ENCODE measurements around the gene COL5A1. TPM values are rescaled to one million over a fixed set of nuclear protein-coding genes. Genes with fewer than 3 reads are reported as not detected.
A peak's percentile ranks its signal among the peaks of the same experiment; 100 is the strongest.

COL5A1 gene
- polyA plus RNA-seq, 1 donor: 460 TPM

DNA sequence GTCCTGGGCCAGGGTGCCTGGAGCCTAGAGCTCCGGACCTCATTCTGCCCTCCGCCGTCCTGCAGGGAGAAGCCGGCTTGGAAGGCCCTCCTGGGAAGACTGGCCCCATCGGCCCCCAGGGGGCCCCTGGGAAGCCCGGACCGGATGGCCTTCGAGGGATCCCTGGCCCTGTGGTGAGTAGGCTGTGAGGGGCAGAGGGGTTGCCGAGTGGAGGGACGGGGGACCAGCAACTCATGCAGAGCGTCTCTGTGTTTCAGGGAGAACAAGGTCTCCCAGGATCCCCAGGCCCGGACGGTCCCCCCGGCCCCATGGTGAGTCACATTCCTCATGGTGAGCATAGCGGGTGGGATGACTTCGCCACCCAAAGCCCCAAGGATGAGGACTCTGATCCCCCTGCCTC, 177.0 kb downstream of the COL5A1 start:
- no peak for DNase-seq

DNA sequence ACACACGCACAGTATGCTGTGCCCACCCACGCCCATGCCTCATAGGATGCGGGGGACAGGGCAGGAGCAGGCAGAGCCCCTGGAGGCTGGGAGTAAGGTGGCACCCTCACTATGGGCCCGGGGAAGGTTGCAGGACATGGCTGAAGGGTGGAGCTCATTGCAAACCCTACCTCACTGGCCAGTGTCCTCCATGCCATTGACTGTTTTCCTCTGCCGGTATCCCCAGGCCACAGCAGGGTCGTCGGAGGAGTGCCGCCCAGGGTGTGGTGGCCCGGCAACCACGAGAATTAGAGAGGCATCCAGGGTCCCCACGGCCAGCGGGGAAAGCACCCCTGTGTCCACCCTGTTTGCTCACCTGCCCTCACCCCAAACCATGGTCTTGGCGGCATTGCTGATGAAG, 179.3 kb downstream of the COL5A1 start:
- DNase-seq: no peak

DNA sequence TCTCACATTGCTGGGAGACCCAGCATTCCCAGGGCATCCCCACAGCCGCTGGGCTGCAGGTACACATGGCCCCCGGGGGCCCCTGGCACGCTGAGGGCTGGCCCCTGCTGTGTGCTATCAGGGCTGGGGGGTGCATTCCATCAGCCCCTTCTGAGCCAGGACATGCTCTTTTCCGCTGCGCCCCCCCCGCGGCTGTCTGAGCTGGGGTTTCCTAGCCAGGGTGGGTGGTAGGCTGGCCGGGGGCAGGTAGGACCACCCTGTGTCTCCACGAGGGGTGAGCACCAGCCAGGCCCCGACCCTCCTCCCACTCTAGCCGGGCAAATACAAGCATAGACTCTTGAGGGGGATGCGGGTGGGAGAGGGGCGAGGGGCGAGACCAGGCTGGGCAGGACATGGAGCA, 180.9 kb downstream of the COL5A1 start:
- no peak for DNase-seq

DNA sequence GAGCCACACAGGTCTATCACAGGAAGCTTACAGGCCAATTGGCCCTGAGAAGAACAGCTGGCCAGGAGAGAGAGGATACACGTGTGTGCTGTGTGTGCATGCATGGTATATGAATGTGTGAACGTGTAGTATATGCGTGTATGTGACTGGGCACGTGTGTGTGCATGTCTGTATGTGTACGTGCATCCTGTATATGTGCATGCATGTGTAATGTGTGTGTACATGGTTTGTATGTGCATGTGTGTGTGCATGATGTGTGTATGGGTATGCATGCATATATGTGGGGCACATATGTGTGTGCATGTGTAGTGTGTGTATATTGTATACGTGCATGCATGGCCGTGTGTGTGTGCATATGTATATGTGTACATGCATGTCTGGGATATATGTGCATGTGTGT, 182.0 kb downstream of the COL5A1 start:
- no peak for DNase-seq

DNA sequence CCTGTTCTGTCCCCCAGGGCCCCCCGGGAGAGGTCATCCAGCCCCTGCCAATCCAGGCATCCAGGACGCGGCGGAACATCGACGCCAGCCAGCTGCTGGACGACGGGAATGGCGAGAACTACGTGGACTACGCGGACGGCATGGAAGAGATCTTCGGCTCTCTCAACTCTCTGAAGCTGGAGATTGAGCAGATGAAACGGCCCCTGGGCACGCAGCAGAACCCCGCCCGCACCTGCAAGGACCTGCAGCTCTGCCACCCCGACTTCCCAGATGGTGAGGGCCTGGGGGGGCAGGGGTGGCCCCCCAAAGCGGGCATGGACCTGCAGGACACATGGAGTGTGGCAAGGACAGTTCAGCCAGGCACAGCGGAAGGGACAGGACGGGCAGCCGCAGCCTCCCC, 183.0 kb downstream of the COL5A1 start:
- no peak for DNase-seq

DNA sequence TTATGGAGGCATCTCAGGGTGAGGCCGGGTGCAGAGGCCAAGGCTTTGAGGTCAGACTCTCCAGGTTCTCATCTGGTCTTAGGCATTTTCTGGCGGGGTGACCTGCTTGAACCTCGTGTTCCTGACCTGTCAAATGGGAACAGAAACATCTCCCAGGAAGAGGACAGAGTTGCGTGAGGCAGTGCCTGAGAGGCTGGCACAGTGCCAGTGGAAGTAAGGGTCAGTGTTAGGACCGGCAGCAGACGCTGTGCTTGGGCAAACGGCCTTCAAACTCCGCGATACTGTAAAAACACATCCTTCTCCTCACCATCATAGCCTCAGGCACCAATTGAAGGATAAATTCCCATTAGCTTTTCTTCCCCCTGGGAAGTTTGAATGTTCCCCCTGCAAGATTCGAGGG, 183.4 kb downstream of the COL5A1 start:
- no peak for DNase-seq

DNA sequence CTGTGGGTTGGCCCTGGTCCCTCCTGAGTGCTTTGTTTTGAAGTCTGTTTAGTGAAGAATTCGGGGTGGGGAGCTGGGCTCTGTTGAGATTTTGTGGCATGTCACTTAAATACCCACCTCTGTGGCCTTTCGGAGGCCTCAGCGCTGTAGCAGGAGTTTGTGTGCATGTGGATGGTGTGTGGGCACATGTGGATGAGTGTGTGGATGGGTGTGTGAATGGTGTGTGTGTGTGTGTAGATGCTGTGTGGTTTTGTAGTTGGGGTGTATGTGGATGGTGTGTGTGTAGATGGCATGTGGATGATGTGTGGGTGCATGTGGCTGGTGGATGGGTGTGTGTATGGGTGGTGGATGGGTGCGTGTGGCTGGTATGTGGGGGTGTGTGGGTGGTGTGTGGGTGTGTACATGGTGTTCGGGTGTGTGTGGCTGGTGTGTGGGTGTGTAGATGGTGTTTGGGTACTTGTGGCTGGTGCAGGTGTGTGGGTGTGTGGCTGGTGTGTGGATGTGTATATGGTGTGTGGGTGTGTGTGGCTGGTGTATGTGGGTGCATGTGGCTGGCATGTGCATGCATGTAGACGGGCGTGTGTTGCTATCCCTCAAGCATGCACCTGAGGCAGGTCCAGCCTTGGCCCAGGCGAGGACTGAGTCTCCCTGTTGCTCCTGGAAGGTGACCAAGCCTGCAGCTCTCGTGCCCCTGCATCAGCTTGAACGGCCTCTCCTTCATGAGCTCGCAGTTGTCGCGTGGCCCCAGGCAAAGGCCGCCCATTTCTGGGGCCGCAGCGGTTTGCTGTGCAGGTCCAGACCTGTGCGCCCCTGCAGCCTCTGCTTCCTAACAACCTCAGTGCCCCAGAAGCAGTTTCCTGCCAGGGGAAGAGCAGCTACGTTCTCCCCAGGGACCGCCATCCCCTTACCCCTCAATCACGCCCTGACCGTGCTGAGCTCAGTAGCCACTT, 185.0 kb downstream of the COL5A1 start:
- DNase-seq: no peak

DNA sequence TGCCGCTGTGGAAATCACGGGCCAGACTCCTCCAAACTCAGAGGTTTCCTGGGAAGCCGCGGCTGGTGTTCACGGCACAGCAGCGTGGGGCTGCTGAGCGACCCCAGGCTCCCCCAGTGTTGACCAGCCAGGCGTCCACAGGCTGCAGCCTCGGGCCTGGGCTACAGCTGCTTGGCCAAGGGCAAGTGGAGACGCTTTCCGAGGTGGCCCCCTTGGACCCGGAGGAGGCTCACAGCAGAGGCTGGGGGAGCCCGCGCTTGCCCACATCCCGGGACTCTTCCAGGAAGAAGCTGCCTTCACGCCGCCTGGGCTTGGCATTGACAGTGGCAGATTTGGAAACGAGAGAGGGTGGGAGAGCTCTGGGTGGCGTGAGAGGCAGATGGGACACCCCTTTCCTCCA, 186.0 kb downstream of the COL5A1 start:
- DNase-seq: no peak

DNA sequence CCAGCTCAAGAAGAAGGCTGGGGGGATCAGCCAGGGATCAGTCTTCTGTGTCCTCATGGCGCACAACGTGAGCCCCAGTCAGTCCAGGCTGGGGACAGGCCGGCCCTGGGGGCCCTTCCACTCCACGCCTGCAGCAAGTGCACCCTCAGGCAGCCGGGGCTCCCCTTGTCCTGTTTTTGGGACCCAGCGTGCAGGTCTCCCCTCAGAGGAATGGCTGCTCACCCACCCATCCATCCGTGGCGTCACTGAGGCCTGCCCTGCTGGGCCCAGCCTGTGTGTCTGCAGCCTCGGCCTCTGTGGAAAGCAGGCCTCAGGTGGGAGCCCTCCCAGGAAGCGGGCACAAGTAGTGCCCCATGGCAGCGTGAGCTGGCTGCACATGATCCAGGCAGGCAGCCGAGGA, 186.4 kb downstream of the COL5A1 start:
- no peak for DNase-seq

DNA sequence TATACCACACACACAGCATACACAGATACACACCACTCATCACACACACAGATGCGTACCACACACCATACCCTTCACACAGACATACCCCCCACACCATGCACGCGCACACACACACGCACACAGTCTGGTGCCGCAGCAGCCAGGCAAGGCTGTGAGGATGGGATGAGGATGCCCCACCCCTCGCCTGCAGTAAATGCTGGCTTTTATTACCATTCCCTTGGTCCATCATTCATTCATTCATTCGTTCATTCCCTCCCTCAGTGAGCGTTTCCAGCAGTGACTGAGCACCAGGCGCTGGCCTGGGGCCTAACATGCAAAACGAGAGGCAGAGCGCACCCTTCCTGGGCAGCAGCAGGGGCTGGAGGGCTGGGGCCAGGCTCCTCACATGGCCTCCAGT, 187.3 kb downstream of the COL5A1 start:
- DNase-seq: no peak

DNA sequence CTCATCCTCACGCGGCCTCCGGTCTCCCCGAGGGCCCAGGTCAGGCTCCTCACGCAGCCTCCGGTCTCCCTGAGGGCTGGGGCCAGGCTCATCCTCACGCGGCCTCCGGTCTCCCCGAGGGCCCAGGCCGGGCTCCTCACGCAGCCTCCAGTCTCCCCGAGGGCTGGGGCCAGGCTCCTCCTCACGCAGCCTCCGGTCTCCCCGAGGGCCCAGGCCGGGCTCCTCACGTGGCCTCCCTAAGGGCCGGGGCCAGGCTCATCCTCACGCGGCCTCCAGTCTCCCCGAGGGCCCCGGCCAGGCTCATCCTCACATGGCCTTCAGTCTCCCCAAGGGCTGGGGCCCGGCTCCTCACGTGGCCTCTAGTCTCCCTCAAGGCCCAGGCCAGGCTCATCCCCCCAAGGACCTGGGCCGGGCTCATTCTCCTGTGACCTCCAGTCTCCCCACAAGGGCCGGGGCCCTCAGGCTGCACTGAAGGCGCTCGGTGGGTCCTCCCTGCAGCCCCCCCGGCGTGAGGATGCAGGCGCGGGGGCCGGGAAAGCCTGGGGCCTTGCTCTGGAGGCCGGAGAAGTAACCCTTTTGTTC, 187.8 kb downstream of the COL5A1 start:
- no peak for DNase-seq

DNA sequence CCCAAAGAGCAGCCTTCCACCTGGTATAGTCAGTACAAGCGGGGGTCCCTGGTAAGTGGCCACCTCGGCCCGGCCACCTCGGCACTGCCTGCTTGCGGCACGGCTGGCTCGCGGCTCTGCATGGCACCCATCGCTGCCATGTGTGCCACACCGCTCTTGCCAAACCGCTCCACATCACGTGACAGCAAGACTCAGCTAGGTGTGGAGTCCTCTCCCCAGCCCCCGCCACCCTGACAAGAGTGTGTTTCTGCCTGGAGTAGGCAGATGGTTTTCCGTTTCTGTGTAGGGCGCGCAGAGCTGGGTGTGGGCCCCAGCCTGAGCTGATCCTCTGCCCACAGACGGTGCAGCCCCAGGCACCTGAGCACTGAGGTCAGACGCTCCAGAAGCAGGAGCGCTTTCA, 188.5 kb downstream of the COL5A1 start:
- no peak for DNase-seq

DNA sequence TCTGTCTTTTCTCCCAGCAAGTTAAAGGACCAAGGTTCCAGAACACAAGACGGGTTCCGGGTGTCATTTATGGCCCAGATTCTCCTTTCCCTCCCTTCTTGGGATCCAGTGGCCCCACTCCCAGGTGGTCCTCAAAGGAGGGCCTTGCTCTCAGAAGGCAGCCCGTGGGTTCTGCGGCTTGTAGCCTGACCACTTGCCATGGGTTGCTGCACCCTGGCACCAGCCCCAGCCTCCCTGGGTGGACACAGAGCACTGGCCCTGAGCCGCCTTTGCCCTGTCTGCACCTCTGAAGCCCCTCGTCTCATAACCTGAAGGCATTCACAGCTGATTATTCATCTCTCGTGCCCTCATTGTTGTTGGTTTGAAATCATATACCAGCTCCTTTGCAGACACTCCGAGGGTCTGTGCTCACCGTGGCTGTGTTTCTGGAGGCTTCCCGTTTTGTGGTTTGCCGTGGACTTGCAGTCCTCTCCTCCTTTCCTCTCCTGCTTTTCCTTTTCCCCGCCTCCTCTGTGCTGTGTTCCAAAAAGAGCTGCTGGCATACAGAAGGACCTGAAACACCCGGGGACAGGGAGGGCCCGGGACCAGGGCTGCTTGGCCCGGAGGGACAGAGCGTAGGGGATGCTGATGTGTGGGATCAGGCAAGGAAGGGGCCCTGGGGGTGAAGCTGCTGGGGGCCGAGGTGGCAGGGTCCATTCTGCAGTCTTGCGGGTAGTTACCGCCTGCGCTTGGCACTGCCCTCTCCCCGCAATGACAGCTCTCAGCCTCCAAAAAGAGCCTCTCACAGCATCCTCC, 189.5 kb downstream of the COL5A1 start:
- no peak for DNase-seq

DNA sequence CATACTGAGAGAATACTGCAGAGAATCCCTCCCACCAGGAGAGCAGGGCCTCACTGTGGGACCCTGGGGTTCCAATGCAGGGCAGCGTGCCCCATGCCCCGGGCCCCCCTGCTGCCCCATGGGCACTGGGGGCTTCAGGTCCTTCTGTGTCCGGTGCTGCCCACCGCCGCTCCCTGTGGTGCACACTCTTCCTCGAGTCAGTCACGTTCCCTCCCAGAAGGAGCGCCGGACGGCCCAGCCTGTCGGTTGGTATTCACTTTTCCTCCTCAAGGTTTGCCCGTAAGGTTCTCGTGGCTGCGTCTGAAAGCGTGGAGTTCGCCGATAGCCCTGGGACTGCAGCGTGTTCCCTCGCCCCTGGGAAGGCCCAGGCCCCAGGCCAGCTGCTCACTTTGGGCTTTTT, 190.9 kb downstream of the COL5A1 start:
- no peak for DNase-seq

DNA sequence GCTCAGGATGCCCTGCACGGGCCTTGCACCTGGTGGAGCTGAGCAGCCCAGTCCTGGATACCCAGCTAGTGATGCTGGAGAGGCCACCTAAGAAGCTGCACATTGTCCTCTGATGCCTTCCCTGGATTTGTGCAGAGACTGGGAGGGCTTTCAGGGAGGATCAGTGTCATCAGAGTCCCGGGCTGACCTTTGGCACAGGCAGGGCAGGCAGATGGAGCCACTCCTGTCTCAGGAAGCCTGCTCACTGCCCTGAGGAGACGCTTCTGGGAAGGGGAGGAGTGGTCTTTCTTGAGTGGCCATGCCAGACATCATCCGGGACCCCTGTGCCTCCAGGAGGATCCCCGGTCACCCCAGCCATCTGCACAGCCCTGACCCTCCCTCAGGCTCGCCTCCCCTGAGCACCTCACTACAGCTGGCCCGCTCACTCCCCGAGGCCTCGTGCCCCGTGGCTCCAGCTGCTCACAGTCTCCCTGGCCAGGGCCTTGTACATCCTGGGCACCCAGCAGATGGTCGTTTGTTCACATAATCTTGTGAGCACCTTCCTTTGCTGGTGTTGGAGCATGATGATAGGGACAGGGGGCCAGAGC, 191.8 kb downstream of the COL5A1 start:
- no peak for DNase-seq

DNA sequence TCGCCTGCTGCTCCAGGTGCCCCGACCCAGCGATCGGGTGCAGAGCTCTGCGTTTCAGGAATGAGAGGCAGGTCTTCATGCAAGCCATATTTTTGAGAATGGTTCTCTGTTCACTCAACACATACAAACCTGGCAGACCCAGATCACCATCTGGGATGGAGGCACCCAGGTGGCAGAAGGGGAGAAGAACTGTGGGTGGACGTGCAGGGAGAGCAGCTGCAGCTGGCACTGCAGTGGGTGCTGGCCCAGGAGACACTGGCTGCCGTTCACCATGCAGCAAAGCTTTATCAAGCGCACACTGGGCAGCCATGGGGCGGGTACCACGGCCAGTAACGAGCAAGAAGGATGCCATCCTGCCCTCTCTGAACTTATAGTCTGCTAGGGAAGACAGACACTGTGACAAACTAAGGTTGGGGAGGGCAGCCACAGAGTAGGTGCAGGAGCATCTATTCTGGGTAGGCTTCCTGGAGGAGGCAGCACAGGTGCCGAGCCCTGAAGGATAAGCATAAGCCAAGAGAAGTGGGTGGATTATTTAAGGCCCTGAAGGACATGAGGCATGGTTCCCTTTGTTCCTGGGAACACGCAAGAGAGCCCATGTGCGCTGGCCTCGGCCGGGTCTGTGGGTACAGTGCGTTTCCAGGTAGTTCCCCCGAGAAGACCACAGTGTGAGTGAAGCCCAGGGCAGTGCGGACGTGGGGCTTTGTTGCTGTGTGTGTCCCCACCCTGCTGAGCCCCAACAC, 192.8 kb downstream of the COL5A1 start:
- no peak for DNase-seq

DNA sequence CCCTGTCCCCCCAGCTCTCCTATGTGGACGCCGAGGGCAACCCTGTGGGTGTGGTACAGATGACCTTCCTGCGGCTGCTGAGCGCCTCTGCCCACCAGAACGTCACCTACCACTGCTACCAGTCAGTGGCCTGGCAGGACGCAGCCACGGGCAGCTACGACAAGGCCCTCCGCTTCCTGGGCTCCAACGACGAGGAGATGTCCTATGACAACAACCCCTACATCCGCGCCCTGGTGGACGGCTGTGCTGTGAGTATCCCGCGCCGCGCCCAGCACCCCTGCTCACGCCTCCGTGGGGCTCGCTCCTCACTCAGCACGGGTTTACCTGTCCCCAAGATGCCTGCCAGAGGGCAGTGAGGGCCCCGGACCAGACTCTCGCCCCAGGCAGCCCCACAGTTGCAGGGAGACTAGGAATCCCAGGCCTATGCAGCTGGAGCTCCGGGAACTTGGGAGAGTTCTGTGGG, 193.4 kb downstream of the COL5A1 start:
- DNase-seq: no peak

DNA sequence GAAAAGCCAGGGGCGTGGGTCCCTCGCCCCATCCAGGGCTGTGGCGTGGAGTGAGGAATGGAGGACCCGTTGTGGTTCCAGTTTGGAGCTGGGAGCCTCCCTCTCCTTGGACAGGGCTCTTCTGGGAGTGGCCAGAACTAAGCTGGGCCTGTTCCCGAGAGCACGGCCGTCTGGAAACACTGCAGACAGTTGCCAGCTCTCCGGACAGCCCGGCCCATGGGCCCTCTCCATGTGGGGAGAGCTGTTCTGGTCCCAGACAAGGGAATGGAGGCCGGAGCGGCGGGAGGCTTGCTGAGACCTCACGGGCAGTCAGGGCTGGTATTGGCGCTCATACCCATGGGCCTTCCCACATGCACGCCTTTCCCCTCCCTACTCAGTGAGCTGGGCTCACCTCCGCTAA, 193.8 kb downstream of the COL5A1 start:
- DNase-seq: peak; percentile 32

DNA sequence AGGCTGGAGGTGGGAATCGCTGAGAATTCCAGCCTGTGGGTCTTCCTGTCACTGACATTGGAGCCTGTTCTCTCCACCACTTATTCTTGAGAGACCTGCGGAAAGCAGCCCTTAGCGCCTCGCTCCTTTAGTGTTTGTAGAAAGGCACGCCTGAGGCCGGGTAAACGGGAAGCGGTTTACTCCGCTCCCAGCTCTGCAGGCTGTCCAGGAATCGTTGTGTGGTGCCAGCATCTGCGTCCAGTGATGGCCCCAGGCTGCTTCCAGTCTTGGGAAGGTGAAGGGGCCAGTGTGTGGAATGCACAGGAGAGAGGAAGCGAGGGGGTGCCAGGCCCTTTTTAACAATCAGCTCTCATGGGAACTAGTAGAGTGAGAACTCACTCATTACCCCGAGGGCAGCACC, 194.4 kb downstream of the COL5A1 start:
- no peak for DNase-seq

DNA sequence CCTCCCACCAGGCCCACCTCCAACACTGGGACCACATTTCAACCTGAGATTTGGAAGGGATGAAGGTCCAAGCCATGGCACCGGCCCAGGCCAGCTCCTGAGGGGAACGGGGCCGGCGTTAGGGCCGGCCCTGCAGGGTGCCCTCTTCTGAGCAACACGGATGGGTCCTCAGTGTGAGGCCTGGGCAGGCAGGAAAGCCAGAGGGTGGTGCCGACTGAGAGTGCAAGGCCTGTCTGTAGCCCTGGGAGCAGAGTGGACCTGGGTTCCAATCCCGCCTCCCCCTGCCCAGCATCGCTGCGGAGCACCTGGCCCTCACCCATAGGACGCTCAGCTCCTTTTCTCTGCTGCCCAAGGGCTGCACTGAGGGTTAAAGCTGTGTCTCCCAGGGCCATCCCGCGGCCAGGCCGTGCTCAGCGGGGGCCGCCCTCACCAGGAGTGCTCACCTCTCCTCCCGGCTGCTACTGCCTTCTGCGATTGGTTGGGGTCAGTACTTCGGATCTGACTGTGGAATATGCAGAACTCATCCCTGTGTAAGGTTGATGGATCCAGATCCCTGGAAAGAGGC, 194.9 kb downstream of the COL5A1 start:
- no peak for DNase-seq

DNA sequence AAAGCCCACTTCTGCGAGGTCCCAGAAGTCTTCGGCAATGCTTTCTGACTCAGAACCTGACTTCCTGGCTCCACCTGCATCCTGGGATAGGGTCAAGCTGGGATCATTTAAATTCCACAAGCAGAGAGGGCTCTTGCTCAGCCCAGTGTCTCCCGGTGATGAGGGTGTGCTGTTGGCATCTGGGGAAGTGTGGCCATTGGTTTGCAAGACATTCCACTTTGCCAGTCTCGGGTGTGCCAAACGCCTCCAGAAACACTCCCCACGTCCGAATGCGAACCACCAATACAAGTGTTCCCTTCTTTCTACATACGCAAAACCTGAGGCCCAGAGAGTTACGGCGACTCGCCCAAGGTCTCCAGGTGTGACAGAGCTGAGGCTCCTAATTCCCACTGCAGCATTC, 195.9 kb downstream of the COL5A1 start:
- no peak for DNase-seq
